ENCODE data around the gene BEND5.

DNA sequence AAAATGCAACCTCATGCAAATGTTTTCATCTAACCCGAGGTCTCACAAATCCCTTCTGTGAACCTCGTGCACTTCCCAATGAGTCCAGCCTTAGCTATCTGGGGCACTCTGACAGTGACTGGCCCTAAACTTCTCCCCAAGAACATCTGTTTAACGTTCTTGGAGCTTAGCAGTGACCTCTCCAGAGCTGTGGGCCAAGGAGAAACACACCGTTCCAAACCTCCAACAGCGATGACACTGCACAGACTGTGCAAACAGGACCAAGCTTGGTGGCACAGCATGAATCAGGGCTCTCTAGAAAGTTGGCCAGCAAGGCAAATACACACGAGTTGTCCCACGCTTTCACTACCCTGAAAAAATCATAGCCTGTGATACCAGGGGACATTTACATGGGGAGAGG is 15.8 kb downstream of the BEND5 start:
- TF ChIP-seq HNF4A (conservative IDR thresholded peaks at IDR 0.05) (no peak), TAF1 (conservative IDR thresholded peaks at IDR 0.05) (no peak), YY1 (IDR thresholded peaks at IDR 0.05) (no peak), SP1 (IDR thresholded peaks at IDR 0.05) (no peak), GABPA (IDR thresholded peaks at IDR 0.05 in 1 of 2, conservative IDR thresholded peaks at IDR 0.05 in 1 of 2) (no peak)
- TF ChIP-seq, protein P1, sequence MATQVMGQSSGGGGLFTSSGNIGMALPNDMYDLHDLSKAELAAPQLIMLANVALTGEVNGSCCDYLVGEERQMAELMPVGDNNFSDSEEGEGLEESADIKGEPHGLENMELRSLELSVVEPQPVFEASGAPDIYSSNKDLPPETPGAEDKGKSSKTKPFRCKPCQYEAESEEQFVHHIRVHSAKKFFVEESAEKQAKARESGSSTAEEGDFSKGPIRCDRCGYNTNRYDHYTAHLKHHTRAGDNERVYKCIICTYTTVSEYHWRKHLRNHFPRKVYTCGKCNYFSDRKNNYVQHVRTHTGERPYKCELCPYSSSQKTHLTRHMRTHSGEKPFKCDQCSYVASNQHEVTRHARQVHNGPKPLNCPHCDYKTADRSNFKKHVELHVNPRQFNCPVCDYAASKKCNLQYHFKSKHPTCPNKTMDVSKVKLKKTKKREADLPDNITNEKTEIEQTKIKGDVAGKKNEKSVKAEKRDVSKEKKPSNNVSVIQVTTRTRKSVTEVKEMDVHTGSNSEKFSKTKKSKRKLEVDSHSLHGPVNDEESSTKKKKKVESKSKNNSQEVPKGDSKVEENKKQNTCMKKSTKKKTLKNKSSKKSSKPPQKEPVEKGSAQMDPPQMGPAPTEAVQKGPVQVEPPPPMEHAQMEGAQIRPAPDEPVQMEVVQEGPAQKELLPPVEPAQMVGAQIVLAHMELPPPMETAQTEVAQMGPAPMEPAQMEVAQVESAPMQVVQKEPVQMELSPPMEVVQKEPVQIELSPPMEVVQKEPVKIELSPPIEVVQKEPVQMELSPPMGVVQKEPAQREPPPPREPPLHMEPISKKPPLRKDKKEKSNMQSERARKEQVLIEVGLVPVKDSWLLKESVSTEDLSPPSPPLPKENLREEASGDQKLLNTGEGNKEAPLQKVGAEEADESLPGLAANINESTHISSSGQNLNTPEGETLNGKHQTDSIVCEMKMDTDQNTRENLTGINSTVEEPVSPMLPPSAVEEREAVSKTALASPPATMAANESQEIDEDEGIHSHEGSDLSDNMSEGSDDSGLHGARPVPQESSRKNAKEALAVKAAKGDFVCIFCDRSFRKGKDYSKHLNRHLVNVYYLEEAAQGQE (IDR thresholded peaks at IDR 0.05), result no peak
- TF ChIP-seq, protein P2, sequence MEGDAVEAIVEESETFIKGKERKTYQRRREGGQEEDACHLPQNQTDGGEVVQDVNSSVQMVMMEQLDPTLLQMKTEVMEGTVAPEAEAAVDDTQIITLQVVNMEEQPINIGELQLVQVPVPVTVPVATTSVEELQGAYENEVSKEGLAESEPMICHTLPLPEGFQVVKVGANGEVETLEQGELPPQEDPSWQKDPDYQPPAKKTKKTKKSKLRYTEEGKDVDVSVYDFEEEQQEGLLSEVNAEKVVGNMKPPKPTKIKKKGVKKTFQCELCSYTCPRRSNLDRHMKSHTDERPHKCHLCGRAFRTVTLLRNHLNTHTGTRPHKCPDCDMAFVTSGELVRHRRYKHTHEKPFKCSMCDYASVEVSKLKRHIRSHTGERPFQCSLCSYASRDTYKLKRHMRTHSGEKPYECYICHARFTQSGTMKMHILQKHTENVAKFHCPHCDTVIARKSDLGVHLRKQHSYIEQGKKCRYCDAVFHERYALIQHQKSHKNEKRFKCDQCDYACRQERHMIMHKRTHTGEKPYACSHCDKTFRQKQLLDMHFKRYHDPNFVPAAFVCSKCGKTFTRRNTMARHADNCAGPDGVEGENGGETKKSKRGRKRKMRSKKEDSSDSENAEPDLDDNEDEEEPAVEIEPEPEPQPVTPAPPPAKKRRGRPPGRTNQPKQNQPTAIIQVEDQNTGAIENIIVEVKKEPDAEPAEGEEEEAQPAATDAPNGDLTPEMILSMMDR (IDR thresholded peaks at IDR 0.05; ENCODE audit: low read depth, low read length, missing input control), result no peak
- TF ChIP-seq, protein P3, sequence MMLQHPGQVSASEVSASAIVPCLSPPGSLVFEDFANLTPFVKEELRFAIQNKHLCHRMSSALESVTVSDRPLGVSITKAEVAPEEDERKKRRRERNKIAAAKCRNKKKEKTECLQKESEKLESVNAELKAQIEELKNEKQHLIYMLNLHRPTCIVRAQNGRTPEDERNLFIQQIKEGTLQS (IDR thresholded peaks at IDR 0.05), result no peak
